Fibroblast of gingiva (primary cell): Measurements from ENCODE around the gene TRAPPC10.
A peak's percentile ranks its signal among the peaks of the same experiment; 100 is the strongest.
"Not testable (repeated sequence)": the region's sequence is repeated elsewhere in the genome, so short reads cannot be mapped to it uniquely, and the experiment has no call there.

Source experiments
- DNase-seq: peaks from one replicate; pipeline ENCODE4 v3.0.0-alpha.2; 2011; ENCODE audit warnings: low read depth

TRAPPC10 gene

GRCh38 chr21:44089001-44089911, 77.1 kb downstream of the TRAPPC10 start:
- no peak for DNase-seq

DNA sequence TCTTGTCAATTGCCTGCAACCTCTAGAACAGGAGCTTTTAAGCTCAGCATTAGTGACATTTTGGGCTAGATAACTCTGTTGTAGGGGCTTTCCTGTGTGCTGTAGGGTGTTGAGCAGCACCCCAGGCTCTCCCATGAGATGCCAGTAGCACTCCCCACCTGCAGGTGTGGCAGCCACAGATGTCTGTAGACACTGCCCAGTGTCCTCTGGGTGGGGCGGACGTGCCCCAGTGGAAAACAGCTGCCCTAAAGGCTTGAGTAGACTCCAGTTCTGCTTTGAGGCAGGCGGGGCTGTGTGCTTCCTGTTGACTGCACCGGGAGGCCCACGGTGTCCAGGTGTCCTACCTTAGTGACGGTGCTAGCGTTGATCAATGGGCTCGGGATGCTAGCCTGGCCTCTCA, 78.2 kb downstream of the TRAPPC10 start:
- DNase-seq = no peak

- no peak for DNase-seq
Measured at GRCh38 chr21:44092211-44092610, 80.1 kb downstream of the TRAPPC10 start.

GRCh38 chr21:44093761-44094160, 81.7 kb downstream of the TRAPPC10 start:
- DNase-seq = no peak

DNA sequence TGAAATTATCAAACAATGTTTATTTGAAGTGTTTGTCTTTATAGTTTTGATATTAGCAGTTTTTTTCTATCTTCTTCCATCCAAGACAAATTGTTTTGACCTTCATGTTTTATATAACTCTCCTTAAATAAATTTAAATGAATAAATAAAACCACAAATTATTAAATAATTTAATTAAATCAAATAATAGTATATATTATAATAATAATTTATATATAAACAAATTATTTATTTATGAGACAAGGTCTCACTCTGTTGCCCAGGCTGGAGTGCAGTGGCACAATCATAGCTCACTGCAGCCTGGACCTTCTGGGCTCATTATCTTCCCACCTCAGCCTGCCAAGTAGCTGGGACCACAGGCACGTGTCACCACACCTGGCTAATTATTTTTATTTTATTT, 82.7 kb downstream of the TRAPPC10 start:
- DNase-seq = no peak

- not testable (repeated sequence) for DNase-seq
Measured at GRCh38 chr21:44098507-44098906, 86.4 kb downstream of the TRAPPC10 start.

GRCh38 chr21:44098964-44099363, 86.9 kb downstream of the TRAPPC10 start:
- not testable (repeated sequence) for DNase-seq

GRCh38 chr21:44107026-44107501, 95.0 kb downstream of the TRAPPC10 start, which contains the start of gene PWP2:
Gene PWP2 (plus strand): TSS chr21:44107399. CDS start chr21:44107417, 18 bp downstream.
- DNase-seq = peak; percentile 55

DNA sequence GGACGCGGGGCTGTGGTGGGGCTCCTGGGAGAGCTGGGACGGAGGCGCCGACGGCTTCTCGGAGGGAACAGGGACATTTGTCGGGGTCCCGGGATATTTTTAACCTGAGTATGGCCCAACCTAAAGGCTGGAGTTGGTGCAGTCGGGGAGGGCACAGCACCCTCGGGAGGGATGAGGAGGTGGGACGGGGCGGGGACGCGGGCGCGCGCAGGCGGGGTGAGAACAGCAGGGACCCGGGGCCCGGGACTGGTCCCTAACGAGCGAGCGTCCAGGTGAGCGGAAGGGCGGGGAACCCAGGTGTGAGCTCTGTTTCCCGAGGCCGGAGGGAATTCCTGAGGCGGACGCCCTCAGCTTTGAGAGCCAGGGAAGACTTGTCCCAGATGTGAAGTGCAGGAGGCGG, 95.5 kb downstream of the TRAPPC10 start:
- DNase-seq = not testable (repeated sequence)

DNA sequence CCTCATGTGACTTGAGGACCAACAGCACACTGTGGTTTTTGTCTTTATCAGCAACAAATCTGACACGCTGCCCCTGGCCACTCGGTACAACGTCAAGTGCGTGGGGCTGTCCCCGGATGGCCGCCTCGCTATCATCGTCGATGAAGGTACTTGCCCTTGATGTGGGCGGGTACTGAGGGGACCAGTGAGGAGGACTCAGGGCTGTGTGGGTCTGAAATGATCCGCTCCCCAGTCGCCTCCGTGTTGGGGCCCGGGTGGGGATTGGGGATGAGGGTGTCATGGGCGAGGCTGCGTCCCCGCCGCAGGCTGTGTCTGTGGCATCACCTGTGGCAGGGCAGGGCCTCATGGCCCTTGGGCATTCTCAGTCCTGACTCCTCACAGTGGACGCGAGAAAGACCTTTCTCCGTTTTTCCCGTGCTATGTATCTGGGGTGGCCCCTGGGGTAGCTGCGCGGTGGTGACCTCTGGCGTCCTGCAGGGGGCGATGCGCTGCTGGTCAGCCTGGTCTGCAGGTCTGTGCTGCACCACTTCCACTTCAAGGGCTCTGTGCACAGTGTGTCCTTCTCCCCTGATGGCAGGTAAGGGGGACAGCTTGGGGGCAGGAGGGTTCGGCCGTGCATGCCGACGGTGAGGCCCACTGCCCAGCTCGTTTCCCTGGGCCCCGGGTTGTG, 101.7 kb downstream of the TRAPPC10 start:
- not testable (repeated sequence) for DNase-seq

DNA sequence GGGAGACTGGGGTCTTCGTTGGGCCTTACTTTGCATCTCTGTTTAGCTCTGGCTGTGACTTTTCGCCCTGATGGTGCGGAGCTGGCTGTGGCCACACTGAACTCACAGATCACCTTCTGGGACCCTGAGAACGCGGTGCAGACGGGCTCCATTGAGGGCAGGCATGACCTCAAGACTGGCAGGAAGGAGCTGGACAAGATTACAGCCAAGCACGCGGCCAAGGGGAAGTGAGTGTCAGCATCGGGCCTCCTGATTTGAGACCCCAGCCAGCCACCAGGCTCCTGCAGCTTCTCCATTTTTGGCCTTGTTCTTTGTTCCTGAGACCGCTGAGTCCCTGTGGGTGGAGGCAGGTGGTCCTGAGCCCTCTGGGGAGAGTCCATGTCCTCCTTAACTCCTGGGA, 110.0 kb downstream of the TRAPPC10 start:
- DNase-seq = not testable (repeated sequence)

DNA sequence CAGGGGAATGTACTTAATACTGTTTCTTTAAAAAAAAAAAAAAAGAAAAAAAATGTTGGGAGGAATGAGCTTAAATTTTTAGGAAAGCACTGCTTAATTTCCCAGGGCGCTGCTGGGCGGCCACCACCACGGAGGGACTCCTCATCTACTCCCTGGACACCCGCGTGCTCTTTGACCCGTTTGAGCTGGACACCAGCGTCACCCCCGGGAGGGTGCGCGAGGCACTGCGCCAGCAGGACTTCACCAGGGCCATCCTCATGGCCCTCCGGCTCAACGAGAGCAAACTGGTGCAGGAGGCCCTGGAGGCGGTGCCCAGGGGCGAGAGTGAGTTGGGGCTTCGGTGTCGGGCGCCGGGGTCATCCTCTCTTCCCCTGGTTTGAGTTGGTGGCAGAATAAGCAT, 115.7 kb downstream of the TRAPPC10 start:
- DNase-seq = not testable (repeated sequence)

- DNase-seq = not testable (repeated sequence)
Measured at GRCh38 chr21:44133715-44134057, 121.6 kb downstream of the TRAPPC10 start.

GRCh38 chr21:44134732-44135131, 122.6 kb downstream of the TRAPPC10 start:
- DNase-seq = not testable (repeated sequence)

DNA sequence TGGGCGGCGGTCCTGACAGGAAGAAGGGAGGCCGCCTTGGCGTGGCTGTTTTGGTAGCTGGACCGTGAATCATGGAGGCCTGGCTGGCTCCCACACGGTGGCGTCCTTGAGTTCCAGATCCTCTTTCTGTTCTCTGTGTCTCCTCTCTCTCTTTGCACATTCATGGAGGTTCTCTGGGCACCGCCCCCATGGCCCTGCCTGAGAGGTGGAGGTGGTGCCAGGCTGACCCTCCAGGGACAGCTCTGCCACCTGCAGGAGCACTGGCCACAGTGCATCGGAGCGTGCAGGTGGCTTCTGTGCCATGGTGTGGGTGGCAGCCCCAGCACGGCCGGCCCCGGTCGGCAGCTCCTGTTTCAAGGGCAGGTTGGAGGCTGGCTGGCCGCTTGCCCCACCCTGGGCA, 125.9 kb downstream of the TRAPPC10 start:
- not testable (repeated sequence) for DNase-seq

DNA sequence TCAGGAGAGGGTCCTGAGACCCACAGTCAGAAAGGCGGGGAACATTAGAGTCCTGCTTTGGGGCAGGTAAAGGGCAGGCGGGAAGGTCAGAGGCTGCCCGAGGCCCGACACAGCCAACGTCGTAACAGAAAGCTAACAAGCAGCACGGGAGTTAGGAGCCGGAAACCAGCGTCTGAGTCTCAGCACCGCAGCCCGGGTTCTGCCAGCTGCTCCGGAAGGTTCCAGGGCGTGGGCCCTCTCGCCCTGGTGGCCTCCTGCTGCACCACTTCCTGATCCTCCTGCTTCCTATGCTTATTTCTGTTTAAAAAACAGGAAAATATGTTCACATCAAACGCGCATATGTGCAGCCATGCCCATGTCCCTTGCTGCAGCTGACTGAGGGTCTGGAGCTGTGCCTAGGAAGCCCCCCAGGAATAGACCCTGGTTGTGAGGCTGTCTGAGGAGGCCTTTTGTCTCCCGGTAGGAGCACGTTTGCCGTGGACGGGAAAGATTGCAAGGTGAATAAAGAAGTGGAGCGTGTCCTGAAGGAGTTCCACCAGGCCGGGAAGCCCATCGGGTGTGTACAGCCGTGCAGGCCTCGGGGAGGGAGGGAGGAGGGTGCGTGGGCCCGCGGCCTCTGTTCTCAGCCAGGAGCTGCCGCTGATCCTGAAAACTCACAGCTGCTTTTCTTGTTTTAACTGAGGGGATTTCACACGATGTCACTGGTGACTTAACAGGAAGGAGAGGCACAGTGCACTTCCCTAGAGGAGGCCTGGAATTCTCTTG, 127.9 kb downstream of the TRAPPC10 start:
- not testable (repeated sequence) for DNase-seq

DNA sequence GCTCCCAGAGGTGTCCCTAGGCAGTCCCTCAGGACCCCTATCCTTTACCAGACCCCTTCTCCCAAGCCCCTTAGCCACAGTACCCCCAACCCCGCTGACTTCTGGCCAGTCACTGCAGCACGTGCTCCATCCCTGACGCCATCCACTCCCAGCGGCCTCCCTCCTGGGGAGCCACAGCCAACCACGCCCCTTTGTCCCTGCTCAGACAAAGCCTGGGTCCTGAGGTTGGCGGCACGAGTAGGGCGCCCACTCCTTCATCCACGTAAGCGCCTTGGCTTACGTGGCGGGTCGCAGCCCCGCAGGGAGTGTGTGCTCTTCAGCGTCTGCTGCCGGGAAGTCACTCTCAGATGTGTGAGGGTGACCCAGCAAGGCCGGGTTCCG, 128.4 kb downstream of the TRAPPC10 start:
- DNase-seq = not testable (repeated sequence)

DNA sequence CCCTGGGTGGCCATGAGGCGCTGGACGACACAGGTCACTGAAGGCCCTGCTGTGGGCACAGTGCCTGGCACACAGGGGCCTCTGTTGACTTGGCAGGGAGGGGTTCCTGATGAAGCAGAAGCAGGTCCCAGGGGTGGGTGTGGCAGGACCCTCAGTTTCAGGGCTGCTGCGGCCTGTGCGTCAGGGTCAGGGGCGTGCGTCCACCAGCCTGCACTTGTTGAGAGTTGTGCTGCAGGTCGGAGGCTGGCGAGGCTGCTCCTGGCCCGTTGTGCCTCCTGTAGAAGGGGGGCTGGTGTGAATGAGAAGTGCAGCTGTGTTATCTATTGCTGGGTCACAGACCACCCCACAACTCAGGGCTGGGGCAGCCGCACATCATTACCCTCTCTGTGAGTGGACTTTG, 130.4 kb downstream of the TRAPPC10 start:
- not testable (repeated sequence) for DNase-seq

DNA sequence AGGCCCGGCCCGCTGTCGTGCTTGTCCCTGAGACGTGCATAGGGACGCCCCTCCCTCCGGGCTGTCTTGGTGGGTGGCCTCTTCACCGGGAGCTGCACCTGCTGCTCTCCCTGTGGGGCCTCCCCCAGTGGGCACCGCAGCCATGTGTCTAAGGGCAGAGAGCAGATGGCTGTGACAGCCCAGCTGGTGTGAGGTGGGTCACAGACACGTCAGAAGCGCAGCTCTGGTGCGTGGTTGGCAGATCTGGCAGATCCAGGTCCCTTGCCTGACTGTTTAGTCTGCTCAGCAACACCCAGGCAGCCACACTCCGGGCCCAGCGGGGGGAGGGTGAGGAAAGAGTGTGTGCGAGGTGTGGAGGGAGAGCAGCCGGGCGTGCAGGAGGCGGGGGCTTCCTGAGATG, 131.3 kb downstream of the TRAPPC10 start:
- DNase-seq = not testable (repeated sequence)

DNA sequence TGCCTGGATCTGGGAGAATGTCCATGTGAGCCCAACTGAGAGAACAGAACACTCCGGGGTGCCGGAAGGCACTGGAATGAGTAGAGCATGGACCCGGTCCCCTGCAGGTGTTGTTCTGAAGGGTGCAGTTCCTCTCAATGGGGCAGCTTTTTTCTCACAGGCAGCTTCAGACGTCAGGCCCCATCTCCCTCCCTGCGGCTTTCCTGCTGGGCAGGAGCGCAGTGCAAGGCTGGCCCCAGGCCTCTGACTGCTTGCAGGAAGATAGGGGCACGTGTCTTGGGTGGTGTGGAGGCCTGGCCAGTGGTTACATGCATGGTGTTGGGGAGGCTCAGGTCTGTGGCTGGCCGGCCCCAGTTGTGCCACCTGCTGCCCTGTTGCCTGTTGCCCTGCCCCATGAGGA, 131.9 kb downstream of the TRAPPC10 start:
- not testable (repeated sequence) for DNase-seq

DNA sequence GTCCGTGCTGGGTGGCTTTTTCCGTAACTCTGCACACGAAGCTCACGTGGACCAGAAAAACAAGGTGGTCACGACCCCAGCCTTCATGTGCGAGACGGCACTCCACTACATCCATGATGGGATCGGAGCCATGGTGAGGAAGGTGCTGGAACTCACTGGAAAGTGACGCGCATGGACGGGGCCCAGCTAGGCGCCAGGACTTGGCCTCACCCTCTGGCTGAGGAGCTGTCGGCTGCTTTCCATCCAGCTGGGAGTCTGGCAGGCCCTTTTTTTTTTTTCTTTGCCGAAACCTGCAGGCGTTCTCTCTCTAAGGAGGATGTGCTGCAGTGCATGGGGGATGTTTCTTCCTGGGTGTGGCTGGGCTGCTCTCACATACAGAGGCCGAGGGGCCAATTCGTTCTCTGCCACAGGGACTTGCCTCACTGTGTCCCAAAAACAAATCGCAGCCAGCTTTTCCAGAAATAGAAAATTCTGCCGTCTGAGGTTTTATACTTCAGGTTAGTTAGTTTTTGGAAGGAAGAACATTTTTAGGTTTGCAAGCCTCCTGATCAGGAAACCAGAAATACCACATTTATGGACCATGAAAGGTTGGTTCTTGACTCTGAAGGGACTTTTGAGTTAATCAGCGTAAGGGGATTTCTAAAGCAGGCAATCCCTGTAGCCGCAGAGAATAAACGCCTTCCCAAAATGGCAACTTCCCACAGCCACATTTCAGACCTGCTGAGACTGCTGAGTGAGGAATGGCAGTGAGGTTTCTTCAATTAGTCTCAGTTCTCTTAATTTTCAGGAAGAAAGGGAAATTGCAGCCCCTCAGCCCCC, 132.9 kb downstream of the TRAPPC10 start:
- not testable (repeated sequence) for DNase-seq
